KMS-11 (cell line): ENCODE results near the gene SIL1.

Source experiments
- H2AFZ ChIP-seq: fragments of 200-600 bp; sonication (generic); 2 replicates; pipeline ENCODE4 v1.6.1; 2016; ENCODE audit warnings: antibody characterized with exemption, mixed run types, low read depth
- H3K27ac ChIP-seq: fragments of 200-600 bp; sonication (generic); 2 replicates; pipeline ENCODE4 v1.6.1; 2016; ENCODE audit warnings: mild to moderate bottlenecking, mixed run types
- H3K27me3 ChIP-seq: fragments of 200-600 bp; sonication (generic); 2 replicates; pipeline ENCODE4 v1.6.1; 2017; ENCODE audit warnings: mild to moderate bottlenecking, low read depth, mixed run types, moderate library complexity; ENCODE audit not compliant: insufficient read depth
- H3K36me3 ChIP-seq: fragments of 200-600 bp; sonication (generic); 2 replicates; pipeline ENCODE4 v1.6.1; 2017; ENCODE audit warnings: mild to moderate bottlenecking, mixed run types; ENCODE audit not compliant: insufficient read depth
- H3K4me1 ChIP-seq: fragments of 200-600 bp; sonication (generic); 2 replicates; pipeline ENCODE4 v1.6.1; 2016; ENCODE audit warnings: mild to moderate bottlenecking, low read depth, mixed run types; ENCODE audit not compliant: poor library complexity, severe bottlenecking
- H3K4me2 ChIP-seq: fragments of 200-600 bp; sonication (generic); 2 replicates; pipeline ENCODE4 v1.7.0; 2016; ENCODE audit warnings: mild to moderate bottlenecking, mixed run types
- H3K4me3 ChIP-seq: fragments of 200-600 bp; sonication (generic); IDR thresholded peaks from 2 replicates; pipeline ENCODE4 v1.6.1; 2017; ENCODE audit warnings: low read depth, low read length, mixed read lengths; ENCODE audit not compliant: insufficient read depth
- H3K79me2 ChIP-seq: fragments of 200-600 bp; sonication (generic); 2 replicates; pipeline ENCODE4 v1.6.1; 2016; ENCODE audit warnings: low read depth, mixed run types; ENCODE audit not compliant: insufficient read depth
- H3K9ac ChIP-seq: fragments of 200-600 bp; sonication (generic); 2 replicates; pipeline ENCODE4 v1.6.1; 2016; ENCODE audit warnings: mild to moderate bottlenecking, mixed run types
- H4K20me1 ChIP-seq: fragments of 200-600 bp; sonication (generic); 2 replicates; pipeline ENCODE4 v1.6.1; 2016; ENCODE audit warnings: mild to moderate bottlenecking, mixed run types; ENCODE audit not compliant: insufficient read depth
- TF ChIP-seq, protein P1 (sequence below): fragments of 200-600 bp; sonication (generic); conservative IDR thresholded peaks from 2 replicates; pipeline ENCODE4 v1.6.1; 2017; ENCODE audit warnings: low read depth, mild to moderate bottlenecking, antibody characterized with exemption, low read length, moderate library complexity, mixed read lengths

Gene SIL1

DNA sequence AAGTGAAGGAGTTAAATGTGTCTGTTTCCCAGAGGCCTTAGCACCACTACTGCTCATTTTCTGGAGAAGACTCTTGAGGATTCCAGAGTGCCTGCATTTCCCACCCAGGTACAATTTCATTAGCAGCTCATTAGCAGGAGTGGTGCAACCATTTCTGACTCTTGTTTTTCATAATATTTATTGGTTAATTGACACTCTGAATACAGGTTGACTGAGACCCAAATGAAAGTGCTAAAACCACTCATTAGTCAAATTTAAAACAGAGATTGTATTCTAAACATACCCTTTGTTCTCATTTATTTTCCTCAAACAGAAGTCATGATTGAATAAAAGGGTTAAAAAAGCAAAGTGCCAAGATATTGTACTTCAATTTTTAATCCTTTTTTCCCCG is 134.5 kb downstream of the SIL1 start:
- H3K36me3 ChIP-seq = no peaks in the 10 kb centered on the region
- H3K4me2 ChIP-seq = no peak overlapping the region
- TF ChIP-seq, protein P1, sequence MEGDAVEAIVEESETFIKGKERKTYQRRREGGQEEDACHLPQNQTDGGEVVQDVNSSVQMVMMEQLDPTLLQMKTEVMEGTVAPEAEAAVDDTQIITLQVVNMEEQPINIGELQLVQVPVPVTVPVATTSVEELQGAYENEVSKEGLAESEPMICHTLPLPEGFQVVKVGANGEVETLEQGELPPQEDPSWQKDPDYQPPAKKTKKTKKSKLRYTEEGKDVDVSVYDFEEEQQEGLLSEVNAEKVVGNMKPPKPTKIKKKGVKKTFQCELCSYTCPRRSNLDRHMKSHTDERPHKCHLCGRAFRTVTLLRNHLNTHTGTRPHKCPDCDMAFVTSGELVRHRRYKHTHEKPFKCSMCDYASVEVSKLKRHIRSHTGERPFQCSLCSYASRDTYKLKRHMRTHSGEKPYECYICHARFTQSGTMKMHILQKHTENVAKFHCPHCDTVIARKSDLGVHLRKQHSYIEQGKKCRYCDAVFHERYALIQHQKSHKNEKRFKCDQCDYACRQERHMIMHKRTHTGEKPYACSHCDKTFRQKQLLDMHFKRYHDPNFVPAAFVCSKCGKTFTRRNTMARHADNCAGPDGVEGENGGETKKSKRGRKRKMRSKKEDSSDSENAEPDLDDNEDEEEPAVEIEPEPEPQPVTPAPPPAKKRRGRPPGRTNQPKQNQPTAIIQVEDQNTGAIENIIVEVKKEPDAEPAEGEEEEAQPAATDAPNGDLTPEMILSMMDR = no peak
- no peak overlapping the region for H3K27ac ChIP-seq
- H3K79me2 ChIP-seq = no peaks in the 10 kb centered on the region
- peaks cover 4% of the 10 kb centered on the region for H3K4me1 ChIP-seq
- H2AFZ ChIP-seq = no peak overlapping the region
- no peak overlapping the region for H3K4me3 ChIP-seq
- H4K20me1 ChIP-seq = no peaks in the 10 kb centered on the region
- H3K27me3 ChIP-seq = no peaks in the 10 kb centered on the region
- H3K9ac ChIP-seq = no peak overlapping the region

DNA sequence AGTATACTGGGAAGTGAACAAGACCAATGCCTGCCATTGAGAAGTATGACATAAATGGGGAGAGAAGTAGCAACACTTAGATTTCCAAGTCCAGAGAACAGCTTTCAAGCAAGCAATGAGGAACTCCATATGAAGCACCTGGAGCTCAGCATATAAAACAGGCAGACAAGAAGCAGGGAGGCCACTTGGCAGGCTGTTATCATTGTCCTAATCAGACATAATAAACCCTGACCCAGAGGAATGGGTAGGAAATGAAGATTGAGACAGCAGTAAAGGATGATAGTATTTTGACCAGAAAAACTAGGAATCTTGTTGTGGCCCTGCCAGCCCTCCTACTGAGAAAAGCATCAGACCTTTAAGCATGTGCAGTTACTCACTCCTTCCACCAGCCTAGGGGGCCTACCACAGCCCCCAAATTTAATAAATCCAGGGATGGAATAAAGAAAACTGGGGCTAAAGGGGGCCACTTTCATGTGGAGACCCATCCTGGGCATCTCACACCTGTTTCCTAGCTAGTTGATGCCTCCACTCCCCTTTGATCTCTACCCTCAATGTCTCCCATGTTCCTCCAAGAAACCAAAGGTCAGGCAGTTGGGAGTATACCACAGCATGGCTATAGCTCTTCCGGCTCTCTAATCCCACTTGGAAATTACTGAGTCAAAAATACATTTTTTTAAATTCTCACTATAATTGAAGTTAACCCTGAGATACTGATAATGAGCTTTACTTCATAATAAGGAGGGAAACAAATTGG is 135.1 kb downstream of the SIL1 start:
- Histone ChIP-seq H3K9ac (no peak overlapping the region), H3K36me3 (no peaks in the 10 kb centered on the region), H3K79me2 (no peaks in the 10 kb centered on the region), H3K27ac (no peak overlapping the region), H3K4me1 (no peaks in the 10 kb centered on the region), H3K27me3 (no peaks in the 10 kb centered on the region), H4K20me1 (no peaks in the 10 kb centered on the region), H3K4me2 (no peak overlapping the region), H2AFZ (no peak overlapping the region), H3K4me3 (no peak overlapping the region)
- TF ChIP-seq, protein P1 = no peak

DNA sequence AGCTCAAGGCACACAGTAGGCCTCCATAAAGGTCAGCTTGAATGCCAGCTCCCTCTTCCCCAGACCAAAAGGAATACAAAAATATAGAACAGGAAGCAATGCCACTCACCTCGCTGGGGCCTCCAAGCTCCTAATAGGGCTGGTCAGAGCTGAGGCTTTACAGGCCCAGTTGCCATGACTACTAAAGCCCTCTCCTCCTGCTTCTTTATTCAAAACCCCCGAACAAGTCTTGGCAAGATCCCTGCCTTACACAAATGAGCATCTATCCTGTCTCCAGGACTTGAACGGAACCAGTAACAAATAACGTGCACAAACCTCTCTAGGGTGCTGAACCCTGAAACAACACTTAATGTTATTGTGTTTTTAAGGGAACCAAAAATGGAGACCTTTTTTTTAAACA is 136.3 kb downstream of the SIL1 start:
- Histone ChIP-seq H3K27ac (no peak overlapping the region), H2AFZ (no peak overlapping the region), H3K4me1 (no peaks in the 10 kb centered on the region), H4K20me1 (no peaks in the 10 kb centered on the region), H3K4me3 (no peak overlapping the region), H3K36me3 (no peaks in the 10 kb centered on the region), H3K4me2 (no peak overlapping the region), H3K9ac (no peak overlapping the region), H3K79me2 (no peaks in the 10 kb centered on the region), H3K27me3 (no peaks in the 10 kb centered on the region)
- TF ChIP-seq, protein P1 = no peak

DNA sequence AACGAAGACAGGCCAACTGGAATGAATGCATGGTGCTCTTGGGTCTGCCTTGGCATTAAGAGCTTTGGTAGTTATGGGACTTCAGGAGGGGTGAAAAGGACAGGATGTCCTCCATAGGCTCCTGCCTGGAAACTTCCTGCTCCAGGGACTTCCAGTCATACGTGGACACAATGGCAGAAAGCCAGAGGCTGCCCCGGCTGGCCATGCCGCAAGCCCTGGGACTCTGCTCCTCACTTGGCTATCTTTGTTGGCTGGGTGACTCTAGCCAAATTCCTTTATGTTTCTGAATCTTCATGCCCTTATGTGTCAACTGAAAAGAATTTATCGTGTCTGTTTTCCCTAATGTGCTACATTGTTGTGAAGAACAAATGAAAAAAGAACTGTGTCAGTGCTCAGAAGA is 136.9 kb downstream of the SIL1 start:
- H3K4me2 ChIP-seq = no peak overlapping the region
- H3K27me3 ChIP-seq = no peaks in the 10 kb centered on the region
- no peaks in the 10 kb centered on the region for H3K4me1 ChIP-seq
- H3K79me2 ChIP-seq = no peaks in the 10 kb centered on the region
- no peak overlapping the region for H3K9ac ChIP-seq
- no peak overlapping the region for H2AFZ ChIP-seq
- H4K20me1 ChIP-seq = no peaks in the 10 kb centered on the region
- TF ChIP-seq, protein P1 = no peak
- no peak overlapping the region for H3K27ac ChIP-seq
- H3K4me3 ChIP-seq = no peak overlapping the region
- H3K36me3 ChIP-seq = no peaks in the 10 kb centered on the region
